Activated T-cell treated with anti-CD3 and anti-CD28 coated beads, Interleukin-2, amount 50 U/mL, for 1 hour (primary cell): Measurements from ENCODE around the gene TMEFF1.
A peak's percentile ranks its signal among the peaks of the same experiment; 100 is the strongest.
"Not testable (repeated sequence)": the region's sequence is repeated elsewhere in the genome, so short reads cannot be mapped to it uniquely, and the experiment has no call there.

Experiments used
- DNase-seq: peaks from one replicate; pipeline ENCODE4 v3.0.0-alpha.2; 2020

Gene TMEFF1

GRCh38 chr9:100472788-100473275, at the start of gene TMEFF1:
TSS of gene TMEFF1 (plus strand) at chr9:100473149. CDS start at chr9:100473545, 396 bp downstream.
- peak; percentile 55 for DNase-seq

- no peak for DNase-seq
Observed at GRCh38 chr9:100425758-100426157, 47.2 kb upstream of the TMEFF1 start.

DNA sequence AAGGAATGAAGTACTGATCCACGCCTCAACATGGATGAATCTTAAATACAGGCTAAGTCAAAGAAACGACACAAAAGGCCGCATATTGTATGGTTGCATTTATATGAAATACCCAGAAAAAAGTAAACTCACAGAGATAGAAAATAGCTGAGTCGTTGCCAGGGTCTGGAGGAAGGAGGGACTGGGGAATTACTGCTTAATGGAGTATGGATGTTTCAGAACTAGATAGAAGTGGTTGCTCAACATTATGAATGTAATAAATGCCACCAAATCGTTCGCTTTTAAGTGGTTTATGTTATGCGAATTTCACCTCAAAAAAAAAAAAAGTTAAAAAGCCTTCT, 46.8 kb upstream of the TMEFF1 start:
- no peak for DNase-seq

DNA sequence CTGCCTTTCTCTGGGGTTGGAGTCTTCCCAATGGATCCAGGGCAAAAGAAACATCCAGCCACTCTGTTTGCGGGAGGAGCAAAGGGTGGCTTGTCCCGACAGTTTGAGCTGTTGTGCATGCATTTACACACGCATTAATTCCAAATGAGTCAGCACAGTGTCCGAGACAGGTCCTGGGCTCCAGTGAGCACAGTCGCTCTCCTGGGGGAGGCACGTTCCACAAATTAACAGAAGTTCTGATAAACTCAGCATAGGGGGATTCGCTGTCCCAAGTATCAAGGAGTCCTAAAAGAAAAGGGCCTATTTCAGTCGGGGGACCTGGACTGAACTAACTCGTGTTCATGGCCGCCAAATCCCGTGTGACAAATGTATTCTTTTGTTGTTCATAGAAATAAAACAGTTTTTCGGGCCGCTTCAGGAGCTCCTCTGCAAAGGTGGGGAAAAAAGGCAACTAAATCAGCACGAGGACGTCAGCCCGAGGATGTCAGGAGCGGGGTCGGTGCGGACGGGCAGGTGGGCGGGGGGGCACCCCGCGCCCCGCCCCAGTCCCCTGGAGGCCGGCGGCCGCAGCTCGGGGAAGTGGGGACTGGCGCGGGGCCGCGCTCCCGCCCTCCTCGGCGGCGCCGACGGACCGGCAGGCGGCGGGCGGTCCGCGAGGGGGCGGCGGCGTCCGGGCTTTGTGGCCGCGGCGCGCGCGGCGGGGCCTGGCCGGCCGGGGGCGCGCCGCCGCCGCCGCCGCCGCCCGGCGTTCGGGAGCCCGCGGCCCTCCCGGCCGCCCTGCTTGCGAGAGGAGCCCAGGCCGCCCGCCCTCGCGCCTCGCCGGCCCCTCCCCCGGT, 46.2 kb upstream of the TMEFF1 start, which contains the start of gene MSANTD3:
Gene MSANTD3 (plus strand): TSS at position 614 of the 836 bp plus-strand sequence. CDS start 14,796 bp downstream, outside the sequence.
- peak; percentile 69 for DNase-seq

GRCh38 chr9:100427366-100428263, 45.3 kb upstream of the TMEFF1 start:
- DNase-seq = no peak

GRCh38 chr9:100428871-100429654, 43.9 kb upstream of the TMEFF1 start:
- no peak for DNase-seq

DNA sequence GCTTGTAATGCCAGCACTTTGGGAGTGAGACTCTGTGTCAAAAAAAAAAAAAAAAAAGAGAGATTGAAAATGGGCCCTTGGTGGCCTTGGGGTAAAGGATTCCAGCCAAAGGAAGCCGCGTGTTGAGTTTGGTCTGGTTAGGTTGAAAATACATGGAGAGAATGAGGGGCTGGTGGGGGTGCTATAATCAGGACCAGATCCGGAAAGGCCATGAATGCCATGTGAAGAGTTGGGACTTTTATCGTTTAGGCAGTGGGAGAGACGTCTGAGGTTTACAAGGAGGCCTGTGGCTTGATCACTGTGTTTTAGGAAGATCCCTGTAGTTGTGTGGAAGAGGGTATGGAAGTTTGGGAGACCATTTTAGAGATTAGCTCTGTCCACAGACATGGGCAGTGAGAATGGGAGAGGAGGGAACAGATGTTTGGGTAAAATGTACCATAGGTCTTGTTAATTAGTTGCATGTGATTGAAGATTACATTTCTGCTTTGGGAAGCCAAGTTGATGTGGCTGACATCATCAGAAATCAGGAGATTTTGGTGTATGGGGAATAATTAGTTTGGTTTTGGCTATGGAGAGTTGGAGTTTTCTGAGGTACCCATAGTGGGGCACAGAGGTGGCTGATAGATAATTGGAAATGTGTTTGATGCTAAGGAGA, 42.5 kb upstream of the TMEFF1 start:
- no peak for DNase-seq

DNA sequence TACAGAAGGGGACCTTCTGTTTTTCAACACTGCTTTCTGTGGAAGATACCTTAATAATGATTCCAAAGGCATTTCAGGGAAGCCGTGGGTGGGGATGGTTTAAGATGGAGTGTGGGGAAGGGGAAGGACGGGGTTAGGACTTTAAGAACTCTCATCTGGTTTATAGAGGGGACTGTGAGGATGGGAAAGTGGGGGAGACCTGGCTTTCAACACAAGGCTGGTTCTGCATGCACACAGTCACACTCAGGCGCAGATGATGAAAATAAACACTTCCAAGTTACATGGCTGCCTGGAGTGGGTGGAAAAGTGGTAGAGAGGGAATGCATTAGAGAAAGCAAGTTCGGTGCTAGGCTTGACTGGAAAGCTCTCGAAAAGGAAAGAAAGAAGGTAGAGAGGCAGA, 41.1 kb upstream of the TMEFF1 start:
- no peak for DNase-seq

GRCh38 chr9:100432736-100433135, 40.2 kb upstream of the TMEFF1 start:
- DNase-seq = no peak

- no peak for DNase-seq
Observed at GRCh38 chr9:100436571-100436970, 36.4 kb upstream of the TMEFF1 start.

GRCh38 chr9:100437860-100438805, 34.8 kb upstream of the TMEFF1 start:
- DNase-seq = peak; percentile 51

DNA sequence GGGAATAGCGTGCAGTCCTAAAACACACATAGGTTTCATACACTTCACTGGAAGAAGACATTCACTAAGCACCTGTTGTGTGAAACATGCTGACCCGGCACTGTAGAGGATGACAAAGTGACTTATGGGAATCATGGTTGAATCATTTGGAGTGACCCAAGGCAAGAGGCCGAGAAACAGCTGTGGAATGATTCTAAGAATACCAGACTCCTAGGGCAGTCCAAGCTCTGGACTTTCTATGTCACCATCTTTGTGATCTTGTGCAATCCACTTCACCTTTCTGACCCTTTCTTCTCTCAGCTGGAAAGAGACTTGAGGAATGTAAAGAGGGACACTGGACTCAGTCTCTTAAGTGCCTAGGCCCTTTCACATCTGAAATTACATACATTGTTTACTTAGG, 32.9 kb upstream of the TMEFF1 start:
- DNase-seq = no peak

DNA sequence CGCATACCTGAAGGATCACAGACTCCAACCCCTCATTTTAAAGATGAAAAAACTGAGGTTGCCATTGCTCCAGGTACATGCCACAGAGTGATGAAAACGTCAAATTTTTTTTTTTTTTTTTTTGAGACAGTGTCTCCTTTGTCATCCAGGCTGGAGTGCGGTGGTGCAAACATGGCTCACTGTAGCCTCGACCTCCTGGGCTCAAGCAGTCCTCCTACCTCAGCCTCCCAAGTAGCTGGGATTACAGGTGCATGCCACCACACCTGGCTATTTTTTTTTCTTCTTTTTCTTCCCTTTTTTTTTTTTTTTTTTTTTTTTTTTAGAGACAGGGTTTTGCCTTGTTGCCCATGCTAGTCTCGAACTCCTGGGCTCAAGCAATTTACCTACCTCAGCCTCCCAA, 32.5 kb upstream of the TMEFF1 start:
- not testable (repeated sequence) for DNase-seq

- no peak for DNase-seq
Observed at GRCh38 chr9:100441911-100442361, 31.0 kb upstream of the TMEFF1 start.

DNA sequence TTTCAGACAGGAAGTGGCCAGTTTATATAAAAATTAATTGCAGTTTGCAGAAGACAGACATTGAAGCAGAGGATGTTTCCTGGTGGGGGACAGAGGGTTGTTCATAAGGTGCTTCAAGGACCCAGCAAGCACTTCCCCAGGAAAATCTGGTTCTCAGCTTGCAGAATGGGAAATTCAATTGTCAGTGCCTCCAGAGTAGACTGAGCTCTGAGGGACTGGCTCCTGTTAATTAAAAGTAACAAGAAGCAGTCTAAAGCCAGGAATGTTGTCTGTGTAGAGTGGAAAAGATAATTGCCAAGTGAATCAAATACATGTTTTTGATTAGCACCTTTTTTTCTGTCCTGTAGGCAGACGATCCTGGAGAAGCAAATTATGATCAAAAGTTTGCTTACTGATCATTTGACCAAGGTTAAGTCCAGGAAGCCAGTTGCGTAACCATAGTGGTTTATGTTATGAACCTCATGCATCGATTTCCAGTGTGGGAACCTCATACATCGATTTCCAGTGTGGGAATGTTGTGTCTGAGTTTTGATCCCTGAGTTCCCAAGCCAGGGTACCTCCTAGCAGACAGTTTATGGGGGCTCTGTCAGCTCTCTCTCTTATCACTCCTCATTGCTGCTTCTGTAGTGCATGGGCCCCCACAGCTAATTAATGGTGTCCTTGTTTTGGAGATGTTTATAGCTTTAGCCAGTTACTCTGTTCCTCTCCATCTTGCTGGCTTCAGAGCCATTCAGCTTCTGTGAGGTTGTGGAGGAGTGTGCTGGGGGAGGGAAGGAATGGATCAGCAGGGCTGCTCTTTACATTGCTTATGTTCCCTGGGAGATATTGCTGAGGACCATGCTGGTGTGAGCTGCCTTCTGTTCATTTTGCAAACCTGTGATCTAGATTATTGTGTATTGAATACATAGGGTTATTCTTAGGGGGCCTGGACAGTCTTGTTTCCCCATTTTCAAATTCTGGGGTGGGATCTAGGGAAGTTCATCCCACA, 28.9 kb upstream of the TMEFF1 start:
- DNase-seq = no peak

- no peak for DNase-seq
Observed at GRCh38 chr9:100445161-100445902, 27.6 kb upstream of the TMEFF1 start.

- DNase-seq = no peak
Observed at GRCh38 chr9:100445903-100446549, 26.9 kb upstream of the TMEFF1 start.

DNA sequence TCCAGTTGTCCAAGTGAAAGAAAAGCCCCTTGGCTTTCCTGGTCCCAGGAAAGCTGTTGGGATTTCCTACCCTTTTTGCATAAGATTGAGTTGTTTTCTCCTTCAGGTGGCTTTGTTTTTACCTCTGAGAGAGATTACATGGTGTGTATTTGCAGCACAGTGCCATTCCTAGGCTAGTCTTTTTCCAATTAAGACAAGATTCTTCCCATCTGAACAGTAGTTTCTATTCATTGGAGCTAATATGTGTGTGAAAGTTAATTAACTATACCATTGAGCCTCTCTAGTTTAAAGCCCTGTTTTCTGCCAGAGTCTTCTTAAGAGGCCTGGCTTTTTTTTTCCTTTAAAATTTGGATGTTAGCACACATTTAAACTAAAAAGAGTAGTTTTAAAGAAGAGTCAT, 25.9 kb upstream of the TMEFF1 start:
- no peak for DNase-seq
